Retinal pigment epithelial cell (primary cell): ENCODE measurements around the gene TRPM3.

Experiments
- DNase-seq: peaks from one replicate; pipeline ENCODE4 v3.0.0-alpha.2; 2010; ENCODE audit warnings: low read depth
- H3K4me3 ChIP-seq: 2 replicates; pipeline ENCODE4 v1.5.1; 2011; ENCODE audit warnings: mild to moderate bottlenecking, low read length, control low read depth, moderate library complexity
- CTCF ChIP-seq: conservative IDR thresholded peaks from 2 replicates; pipeline ENCODE4 v1.5.1; 2011; ENCODE audit warnings: low read depth, low read length, control low read depth, inconsistent platforms

Gene TRPM3

GRCh38 chr9:70679845-70680244, 441.6 kb downstream of the TRPM3 start:
- TF ChIP-seq CTCF = no peak
- DNase-seq = peak; percentile 12
- H3K4me3 ChIP-seq = no peak overlapping the region

DNA sequence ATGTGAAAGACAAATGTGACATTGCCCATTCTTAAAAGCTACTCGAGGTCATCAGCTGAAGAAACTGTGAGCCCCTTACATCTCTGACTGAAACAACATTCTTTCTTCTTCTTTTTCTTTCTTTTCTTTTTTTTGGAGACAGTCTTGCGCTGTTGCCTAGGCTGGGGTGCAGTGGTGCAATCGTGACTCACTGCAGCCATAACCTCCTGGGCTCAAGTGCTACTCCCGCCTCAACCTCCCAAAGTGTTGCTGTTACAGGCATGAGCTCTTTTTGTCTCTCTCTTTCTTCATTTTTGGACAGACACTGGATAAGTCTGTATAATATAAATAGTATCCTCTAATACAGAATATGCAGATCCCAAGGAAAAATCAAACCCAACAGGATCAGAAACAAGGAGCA, 443.3 kb downstream of the TRPM3 start:
- no peak for DNase-seq

GRCh38 chr9:70677055-70677735, 444.2 kb downstream of the TRPM3 start:
- no peak for DNase-seq
- no peak overlapping the region for H3K4me3 ChIP-seq
- TF ChIP-seq CTCF = no peak

More for the DNA sequence above, 443.3 kb downstream of the TRPM3 start:
- no peak overlapping the region for H3K4me3 ChIP-seq
- TF ChIP-seq CTCF = no peak

DNA sequence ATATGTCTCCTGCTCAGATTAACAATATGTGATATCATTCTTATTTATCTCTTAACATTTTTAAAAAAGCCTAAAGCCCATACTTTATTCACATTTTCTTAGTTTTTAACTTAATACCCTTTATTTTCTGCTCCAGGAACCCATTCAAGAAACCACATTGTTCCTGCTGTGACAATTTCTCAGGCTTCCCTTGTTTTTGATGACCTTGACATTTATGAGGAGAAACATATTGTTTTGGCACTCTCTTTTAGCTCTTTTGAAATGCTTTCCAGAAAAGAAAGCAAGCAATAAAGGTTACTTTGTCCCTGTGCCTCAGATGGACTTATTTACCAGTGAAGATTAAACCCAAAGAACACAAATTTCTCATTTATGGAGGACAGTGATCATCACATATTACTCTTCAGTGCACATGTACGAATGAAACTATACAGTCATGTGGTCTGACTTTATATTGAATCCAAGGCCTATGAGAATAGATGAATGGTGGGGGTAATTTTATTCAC, 445.5 kb downstream of the TRPM3 start:
- no peak for DNase-seq
- TF ChIP-seq CTCF = no peak
- no peak overlapping the region for H3K4me3 ChIP-seq

DNA sequence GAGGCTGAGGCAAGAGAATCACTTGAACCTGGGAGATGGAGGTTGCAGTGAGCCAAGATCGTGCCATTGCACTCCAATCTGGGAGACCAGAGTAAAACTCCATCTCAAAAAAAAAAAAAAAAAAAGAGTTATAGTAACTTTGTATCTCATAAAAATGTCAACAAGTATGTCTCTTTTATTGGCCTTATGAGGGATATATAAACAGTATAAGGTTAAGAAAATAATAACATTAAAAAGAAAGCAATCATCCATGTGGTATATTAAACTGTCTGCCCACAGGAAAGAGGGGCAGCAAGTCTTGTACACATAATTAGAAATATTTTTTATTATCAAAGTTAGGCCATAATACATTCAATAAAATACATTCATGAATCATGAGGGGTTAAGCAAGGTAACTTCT, 447.6 kb downstream of the TRPM3 start:
- DNase-seq = no peak
- H3K4me3 ChIP-seq = no peak overlapping the region
- TF ChIP-seq CTCF = no peak

DNA sequence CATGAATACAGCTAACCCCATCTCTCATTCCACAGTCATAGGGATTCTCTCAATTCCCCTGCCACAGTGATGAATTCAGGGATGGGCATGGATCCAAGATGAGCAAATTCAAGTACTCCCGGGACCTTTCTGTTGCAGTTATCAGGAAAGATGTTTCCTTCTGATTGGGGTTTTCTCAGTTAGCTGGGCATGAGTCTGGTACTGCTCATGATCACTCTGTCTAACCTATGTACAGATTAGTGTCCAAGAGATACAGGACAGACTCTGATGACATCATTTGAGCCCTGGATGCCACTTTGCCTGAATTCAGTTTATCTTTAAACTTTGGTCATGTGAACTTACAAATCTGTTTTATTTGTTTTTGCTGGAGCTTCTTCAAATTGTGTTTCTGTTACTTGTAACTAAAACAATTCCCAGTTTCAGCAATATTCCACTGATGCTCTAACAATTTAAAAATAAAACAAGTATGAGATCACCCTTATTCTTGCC, 449.2 kb downstream of the TRPM3 start:
- no peak for DNase-seq
- TF ChIP-seq CTCF = no peak
- no peak overlapping the region for H3K4me3 ChIP-seq

GRCh38 chr9:70668751-70669150, 452.7 kb downstream of the TRPM3 start:
- DNase-seq = no peak
- TF ChIP-seq CTCF = no peak
- H3K4me3 ChIP-seq = no peak overlapping the region
